SK-N-SH (cell line): ENCODE measurements around the gene TPCN2. TPM values are rescaled to one million over a fixed set of nuclear protein-coding genes. Genes with fewer than 3 reads are reported as not detected.

Experiments used
- CTCF ChIA-PET: fragments of 300-600, 350-600 bp; formaldehyde crosslinking; extraction: SDS; loops from one replicate; lab custom pipeline; 2021; lab: Yijun Ruan, JAX
- POLR2A ChIA-PET: fragments of 350-600 bp; sonication (Branson Sonifier 250); formaldehyde crosslinking; extraction: SDS; loops from one replicate; lab custom pipeline; 2020; ENCODE audit warnings: antibody characterized with exemption, inconsistent platforms; lab: Yijun Ruan, JAX
- DNase-seq: peaks from one replicate; pipeline ENCODE4 v3.0.0; 2012
- H2AFZ ChIP-seq: fragments of 200-600 bp; sonication (generic); 2 replicates; pipeline ENCODE4 v1.8.1; 2016; ENCODE audit warnings: antibody characterized with exemption, mild to moderate bottlenecking, low read depth
- H3F3A ChIP-seq: fragments of 200-600 bp; sonication (generic); replicated peaks from 2 replicates; pipeline ENCODE3; 2016; ENCODE audit warnings: antibody characterized with exemption, mild to moderate bottlenecking; ENCODE audit not compliant: insufficient read depth
- H3K27ac ChIP-seq, 2 experiments: fragments of 200-500 bp in 1 of 2; fragments of 200-600 bp in 1 of 2; sonication (Bioruptor generic) in 1 of 2; sonication (generic), shearing (Covaris generic) in 1 of 2; 2 replicates each; pipeline versions ENCODE4 v1.5.1 to v1.6.1; 2014 to 2016; ENCODE audit warnings: low read depth in 2 of 2, inconsistent platforms in 1 of 2, low read length in 1 of 2, mild to moderate bottlenecking in 1 of 2, mixed read lengths in 1 of 2
- H3K27me3 ChIP-seq: fragments of 200-600 bp; sonication (generic), shearing (Covaris generic); 2 replicates; pipeline ENCODE4 v1.6.1; 2016; ENCODE audit warnings: mixed run types; ENCODE audit not compliant: insufficient read depth
- H3K36me3 ChIP-seq, 2 experiments: fragments of 200-500 bp in 1 of 2; fragments of 200-600 bp in 1 of 2; sonication (Bioruptor generic) in 1 of 2; sonication (generic) in 1 of 2; replicated peaks in 1 of 2; 2 replicates each; pipeline versions ENCODE3 to v1.5.1; 2014 to 2016; ENCODE audit warnings: low read length in 1 of 2, mild to moderate bottlenecking in 1 of 2; ENCODE audit not compliant: insufficient read depth in 2 of 2, control insufficient read depth in 1 of 2
- H3K4me1 ChIP-seq, 2 experiments: fragments of 200-500 bp in 1 of 2; fragments of 200-600 bp in 1 of 2; sonication (Bioruptor generic) in 1 of 2; sonication (generic), shearing (Covaris generic) in 1 of 2; 2 replicates each; pipeline versions ENCODE4 v1.5.1 to v1.6.1; 2014 to 2016; ENCODE audit warnings: low read depth in 1 of 2, low read length in 1 of 2, mixed run types in 1 of 2; ENCODE audit not compliant: insufficient read depth in 2 of 2, control insufficient read depth in 1 of 2
- H3K4me2 ChIP-seq: fragments of 200-600 bp; sonication (generic), shearing (Covaris generic); 2 replicates; pipeline ENCODE4 v1.6.1; 2017; ENCODE audit warnings: mixed run types
- H3K4me3 ChIP-seq, 2 experiments: fragments of 200-500 bp in 1 of 2; fragments of 200-600 bp in 1 of 2; sonication (Bioruptor generic) in 1 of 2; sonication (generic), shearing (Covaris generic) in 1 of 2; 2 replicates each; pipeline versions ENCODE4 v1.5.1 to v1.8.1; 2014 to 2016; ENCODE audit warnings: low read depth in 2 of 2, inconsistent platforms in 1 of 2, low read length in 1 of 2, mild to moderate bottlenecking in 1 of 2, mixed read lengths in 1 of 2, moderate library complexity in 1 of 2
- H3K79me2 ChIP-seq: fragments of 200-600 bp; sonication (generic); 2 replicates; pipeline ENCODE4 v1.8.1; 2017; ENCODE audit warnings: mild to moderate bottlenecking; ENCODE audit not compliant: insufficient read depth
- H3K9ac ChIP-seq: fragments of 200-600 bp; sonication (generic); 2 replicates; pipeline ENCODE4 v1.6.1; 2017; ENCODE audit warnings: mixed run types
- H3K9me2 ChIP-seq: fragments of 200-600 bp; sonication (generic); 2 replicates; pipeline ENCODE4 v1.6.1; 2017; ENCODE audit warnings: mixed run types
- H3K9me3 ChIP-seq: fragments of 200-600 bp; sonication (generic); 2 replicates; pipeline ENCODE4 v1.6.1; 2017; ENCODE audit warnings: mixed run types, mild to moderate bottlenecking, moderate library complexity
- H4K20me1 ChIP-seq: fragments of 200-600 bp; sonication (generic); 2 replicates; pipeline ENCODE4 v1.6.1; 2017; ENCODE audit warnings: mild to moderate bottlenecking, mixed run types; ENCODE audit not compliant: insufficient read depth
- ELF1 ChIP-seq: IDR thresholded peaks from 2 replicates; pipeline ENCODE4 v1.4.0; 2012
- EP300 ChIP-seq, 2 experiments: IDR thresholded peaks; 2 replicates each; pipeline versions ENCODE4 v1.4.0 to v1.6.1; 2012; ENCODE audit warnings: borderline replicate concordance in 1 of 2, low read depth in 1 of 2, low read length in 1 of 2
- EZH2phosphoT487 ChIP-seq: fragments of 200-600 bp; sonication (generic); IDR thresholded peaks from 2 replicates; pipeline ENCODE4 v1.6.1; 2017; ENCODE audit warnings: low read depth, mixed run types, mild to moderate bottlenecking, antibody characterized with exemption, moderate library complexity, borderline replicate concordance
- FOSL2 ChIP-seq: IDR thresholded peaks from 2 replicates; pipeline ENCODE4 v1.4.0; 2012; ENCODE audit warnings: low read depth, mild to moderate bottlenecking, moderate library complexity, borderline replicate concordance
- FOXJ3 ChIP-seq: sonication (generic); formaldehyde crosslinking; IDR thresholded peaks from 2 replicates; pipeline ENCODE4 v1.5.1; 2020; ENCODE audit warnings: mild to moderate bottlenecking, missing genetic modification reagents
- FOXM1 ChIP-seq: IDR thresholded peaks from 2 replicates; pipeline ENCODE4 v1.4.0; 2012; ENCODE audit warnings: low read depth, mild to moderate bottlenecking
- JUND ChIP-seq: IDR thresholded peaks from 2 replicates; pipeline ENCODE4 v1.4.0; 2012
- MXI1 ChIP-seq: IDR thresholded peaks from 2 replicates; pipeline ENCODE4 v1.6.1; 2012; ENCODE audit warnings: mild to moderate bottlenecking, low read depth, low read length, improper control_type of control experiment
- NFIC ChIP-seq: IDR thresholded peaks from 2 replicates; pipeline ENCODE4 v1.4.0; 2012; ENCODE audit warnings: borderline replicate concordance
- POLR2AphosphoS5 ChIP-seq: IDR thresholded peaks from 2 replicates; pipeline ENCODE4 v1.6.1; 2012; ENCODE audit warnings: low read depth, low read length
- RAD21 ChIP-seq: IDR thresholded peaks from 2 replicates; pipeline ENCODE4 v1.6.1; 2012; ENCODE audit warnings: mild to moderate bottlenecking, low read length
- SIN3A ChIP-seq: IDR thresholded peaks from 2 replicates; pipeline ENCODE4 v1.6.1; 2012; ENCODE audit warnings: low read depth, mild to moderate bottlenecking, low read length, moderate library complexity, borderline replicate concordance
- SMC3 ChIP-seq: IDR thresholded peaks from 2 replicates; pipeline ENCODE4 v1.6.1; 2012; ENCODE audit warnings: low read depth, low read length, improper control_type of control experiment
- TAF1 ChIP-seq: IDR thresholded peaks from 2 replicates; pipeline ENCODE4 v1.6.1; 2012; ENCODE audit warnings: low read depth, mild to moderate bottlenecking, low read length, moderate library complexity, borderline replicate concordance
- TCF12 ChIP-seq: IDR thresholded peaks from 2 replicates; pipeline ENCODE4 v1.4.0; 2012
- TEAD4 ChIP-seq: IDR thresholded peaks from 2 replicates; pipeline ENCODE4 v1.4.0; 2012; ENCODE audit warnings: mild to moderate bottlenecking, borderline replicate concordance; ENCODE audit not compliant: insufficient read depth
- WGBS: methylation state at CpG from one replicate; pipeline ENCODE4 v1.1.6; 2017; ENCODE audit warnings: low lambda C conversion rate; 5-methylcytosine and 5-hydroxymethylcytosine counted together
- polyA plus RNA-seq, 3 experiments: library from polyadenylated mRNA; depleted of rRNA; stranded (reverse); fragments of >200 nt; gene quantifications; 2 replicates each; pipeline ENCODE4 v1.2.3, GENCODE V29; 2012
- TF ChIP-seq, protein P1 (sequence below): IDR thresholded peaks from 2 replicates; pipeline ENCODE4 v1.6.1; 2012; ENCODE audit warnings: mild to moderate bottlenecking, low read depth, low read length, moderate library complexity
- TF ChIP-seq, protein P2 (sequence below): IDR thresholded peaks from 2 replicates; pipeline ENCODE4; 2012
- TF ChIP-seq, protein P3 (sequence below): IDR thresholded peaks from 2 replicates; pipeline ENCODE4 v1.4.0; 2012; ENCODE audit warnings: low read depth
- TF ChIP-seq, protein P4 (sequence below): fragments of 200-600 bp; sonication (generic); IDR thresholded peaks from 2 replicates; pipeline ENCODE4 v1.6.1; 2017; ENCODE audit warnings: antibody characterized with exemption, mild to moderate bottlenecking, moderate library complexity

Gene TPCN2
- polyA plus RNA-seq, 1 of the 3 experiments (the other 2 are of a cell fraction): 8.7 TPM

DNA sequence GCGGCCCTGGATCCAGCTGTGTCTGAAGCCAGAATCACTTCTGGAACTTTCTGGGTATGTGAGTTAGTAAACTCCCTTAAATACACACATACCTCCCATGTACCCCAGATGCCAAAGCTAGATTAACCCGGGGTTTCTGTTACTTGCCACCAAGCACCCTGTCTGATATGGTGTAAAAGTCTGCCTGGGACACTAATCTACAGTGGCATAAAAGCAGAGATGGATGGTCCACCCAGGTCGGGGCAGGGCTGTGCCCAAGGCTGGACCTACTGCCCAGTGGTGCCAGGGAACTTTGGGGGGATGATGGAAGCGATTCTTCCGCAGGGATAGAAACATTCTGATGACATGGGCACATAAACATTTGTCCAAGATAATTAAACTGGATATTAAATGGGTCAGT is 48.3 kb upstream of the TPCN2 start:
- ChIA-PET POLR2A (no interaction called here), CTCF (interaction anchor here (1.0 to 3.9 kb wide), 8 partner anchors 8 to 81 kb away, joined by 3 to 26 read pairs (median 4); partner anchors contain the start of gene MRGPRF)
- H2AFZ ChIP-seq: no peak overlapping the region
- no peaks in the 10 kb centered on the region for H3F3A ChIP-seq
- no peak overlapping the region for H3K9ac ChIP-seq
- DNase-seq: no peak
- WGBS: 77% methylated on average over 5 of the region's 5 CpGs
- H3K36me3 ChIP-seq: no peaks in the 10 kb centered on the region
- peaks cover 14 to 40% of the 10 kb centered on the region in 2 experiments for H3K4me1 ChIP-seq
- no peaks in the 10 kb centered on the region for H3K9me3 ChIP-seq
- TF ChIP-seq TAF1 (no peak), JUND (no peak), POLR2AphosphoS5 (no peak), FOXJ3 (CRISPR knock-in tag) (no peak), EP300 (IDR thresholded peaks at IDR 0.05; ENCODE audit: borderline replicate concordance in 1 of 2, low read depth in 1 of 2, low read length in 1 of 2) (no peak), SMC3 (no peak), TEAD4 (no peak), ELF1 (no peak), FOXM1 (no peak), FOSL2 (no peak), NFIC (no peak), RAD21 (no peak)
- TF ChIP-seq, protein P1, sequence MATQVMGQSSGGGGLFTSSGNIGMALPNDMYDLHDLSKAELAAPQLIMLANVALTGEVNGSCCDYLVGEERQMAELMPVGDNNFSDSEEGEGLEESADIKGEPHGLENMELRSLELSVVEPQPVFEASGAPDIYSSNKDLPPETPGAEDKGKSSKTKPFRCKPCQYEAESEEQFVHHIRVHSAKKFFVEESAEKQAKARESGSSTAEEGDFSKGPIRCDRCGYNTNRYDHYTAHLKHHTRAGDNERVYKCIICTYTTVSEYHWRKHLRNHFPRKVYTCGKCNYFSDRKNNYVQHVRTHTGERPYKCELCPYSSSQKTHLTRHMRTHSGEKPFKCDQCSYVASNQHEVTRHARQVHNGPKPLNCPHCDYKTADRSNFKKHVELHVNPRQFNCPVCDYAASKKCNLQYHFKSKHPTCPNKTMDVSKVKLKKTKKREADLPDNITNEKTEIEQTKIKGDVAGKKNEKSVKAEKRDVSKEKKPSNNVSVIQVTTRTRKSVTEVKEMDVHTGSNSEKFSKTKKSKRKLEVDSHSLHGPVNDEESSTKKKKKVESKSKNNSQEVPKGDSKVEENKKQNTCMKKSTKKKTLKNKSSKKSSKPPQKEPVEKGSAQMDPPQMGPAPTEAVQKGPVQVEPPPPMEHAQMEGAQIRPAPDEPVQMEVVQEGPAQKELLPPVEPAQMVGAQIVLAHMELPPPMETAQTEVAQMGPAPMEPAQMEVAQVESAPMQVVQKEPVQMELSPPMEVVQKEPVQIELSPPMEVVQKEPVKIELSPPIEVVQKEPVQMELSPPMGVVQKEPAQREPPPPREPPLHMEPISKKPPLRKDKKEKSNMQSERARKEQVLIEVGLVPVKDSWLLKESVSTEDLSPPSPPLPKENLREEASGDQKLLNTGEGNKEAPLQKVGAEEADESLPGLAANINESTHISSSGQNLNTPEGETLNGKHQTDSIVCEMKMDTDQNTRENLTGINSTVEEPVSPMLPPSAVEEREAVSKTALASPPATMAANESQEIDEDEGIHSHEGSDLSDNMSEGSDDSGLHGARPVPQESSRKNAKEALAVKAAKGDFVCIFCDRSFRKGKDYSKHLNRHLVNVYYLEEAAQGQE: no peak
- TF ChIP-seq, protein P2, sequence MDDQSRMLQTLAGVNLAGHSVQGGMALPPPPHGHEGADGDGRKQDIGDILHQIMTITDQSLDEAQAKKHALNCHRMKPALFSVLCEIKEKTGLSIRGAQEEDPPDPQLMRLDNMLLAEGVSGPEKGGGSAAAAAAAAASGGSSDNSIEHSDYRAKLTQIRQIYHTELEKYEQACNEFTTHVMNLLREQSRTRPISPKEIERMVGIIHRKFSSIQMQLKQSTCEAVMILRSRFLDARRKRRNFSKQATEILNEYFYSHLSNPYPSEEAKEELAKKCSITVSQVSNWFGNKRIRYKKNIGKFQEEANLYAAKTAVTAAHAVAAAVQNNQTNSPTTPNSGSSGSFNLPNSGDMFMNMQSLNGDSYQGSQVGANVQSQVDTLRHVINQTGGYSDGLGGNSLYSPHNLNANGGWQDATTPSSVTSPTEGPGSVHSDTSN: no peak
- no peaks in the 10 kb centered on the region for H3K79me2 ChIP-seq
- no peaks in the 10 kb centered on the region for H4K20me1 ChIP-seq
- no peaks in the 10 kb centered on the region for H3K27me3 ChIP-seq
- no peak overlapping the region; the same call in 1 of the 2 replicates for H3K4me2 ChIP-seq
- peak overlapping the region in 1 of 2 experiments; percentile 22; a peak in 2 of 4 replicates for H3K27ac ChIP-seq
- H3K9me2 ChIP-seq: no peaks in the 10 kb centered on the region
- no peak overlapping the region for H3K4me3 ChIP-seq

DNA sequence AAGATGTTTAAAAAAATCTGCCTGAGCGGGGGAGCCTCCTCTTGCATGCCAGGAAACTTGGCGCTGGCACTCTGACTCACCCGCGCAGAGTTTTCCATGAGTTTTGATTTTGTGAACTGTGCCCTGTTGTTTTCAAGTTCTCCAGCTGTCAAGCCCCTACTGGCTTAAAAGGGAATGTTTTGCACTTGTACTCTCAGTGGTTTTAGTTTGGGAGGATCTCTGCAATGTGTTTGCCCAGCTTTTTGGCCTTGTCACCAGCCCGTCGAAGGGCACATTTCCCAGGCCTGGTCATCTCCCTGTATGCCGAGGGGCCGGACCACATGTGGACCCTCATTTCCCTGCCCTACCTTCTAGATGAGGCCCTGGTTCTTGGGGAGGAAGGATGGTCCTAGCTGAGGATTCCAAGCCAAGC is 47.9 kb upstream of the TPCN2 start:
- Histone ChIP-seq H3K4me3 (no peak overlapping the region), H3K9ac (no peak overlapping the region), H3K36me3 (no peaks in the 10 kb centered on the region), H3F3A (no peaks in the 10 kb centered on the region), H3K27ac (peak overlapping the region; percentile 38 to 60; a peak in 3 of 4 replicates), H2AFZ (no peak overlapping the region), H3K79me2 (no peaks in the 10 kb centered on the region), H3K27me3 (no peaks in the 10 kb centered on the region), H3K4me2 (no peak overlapping the region; the same call in 1 of the 2 replicates), H3K9me3 (no peaks in the 10 kb centered on the region), H3K9me2 (no peaks in the 10 kb centered on the region), H4K20me1 (no peaks in the 10 kb centered on the region), H3K4me1 (peaks cover 14 to 40% of the 10 kb centered on the region in 2 experiments)
- ChIA-PET CTCF (interaction anchor here (0.6 to 3.9 kb wide), 10 partner anchors 9 to 1156 kb away, joined by 3 to 26 read pairs (median 4); partner anchors contain the start of gene MRGPRF), POLR2A (no interaction called here)
- peak; percentile 60 for DNase-seq
- WGBS: 58% methylated on average over 8 of the region's 8 CpGs
- TF ChIP-seq, protein P3, sequence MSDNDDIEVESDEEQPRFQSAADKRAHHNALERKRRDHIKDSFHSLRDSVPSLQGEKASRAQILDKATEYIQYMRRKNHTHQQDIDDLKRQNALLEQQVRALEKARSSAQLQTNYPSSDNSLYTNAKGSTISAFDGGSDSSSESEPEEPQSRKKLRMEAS: peak; percentile 42; the same call in 1 of the 2 replicates
- TF ChIP-seq SIN3A: peak; percentile 38; the same call in 1 of the 2 replicates
- TF ChIP-seq MXI1: peak; percentile 43; the same call in 1 of the 2 replicates
- peak; percentile 63; the same call in 1 of the 2 replicates for TF ChIP-seq FOSL2
- no peak for TF ChIP-seq ELF1
- TF ChIP-seq TCF12: peak; percentile 48; the same call in 1 of the 2 replicates
- TF ChIP-seq NFIC: peak; percentile 51
- TF ChIP-seq RAD21: peak; percentile 36
- TF ChIP-seq, protein P4, sequence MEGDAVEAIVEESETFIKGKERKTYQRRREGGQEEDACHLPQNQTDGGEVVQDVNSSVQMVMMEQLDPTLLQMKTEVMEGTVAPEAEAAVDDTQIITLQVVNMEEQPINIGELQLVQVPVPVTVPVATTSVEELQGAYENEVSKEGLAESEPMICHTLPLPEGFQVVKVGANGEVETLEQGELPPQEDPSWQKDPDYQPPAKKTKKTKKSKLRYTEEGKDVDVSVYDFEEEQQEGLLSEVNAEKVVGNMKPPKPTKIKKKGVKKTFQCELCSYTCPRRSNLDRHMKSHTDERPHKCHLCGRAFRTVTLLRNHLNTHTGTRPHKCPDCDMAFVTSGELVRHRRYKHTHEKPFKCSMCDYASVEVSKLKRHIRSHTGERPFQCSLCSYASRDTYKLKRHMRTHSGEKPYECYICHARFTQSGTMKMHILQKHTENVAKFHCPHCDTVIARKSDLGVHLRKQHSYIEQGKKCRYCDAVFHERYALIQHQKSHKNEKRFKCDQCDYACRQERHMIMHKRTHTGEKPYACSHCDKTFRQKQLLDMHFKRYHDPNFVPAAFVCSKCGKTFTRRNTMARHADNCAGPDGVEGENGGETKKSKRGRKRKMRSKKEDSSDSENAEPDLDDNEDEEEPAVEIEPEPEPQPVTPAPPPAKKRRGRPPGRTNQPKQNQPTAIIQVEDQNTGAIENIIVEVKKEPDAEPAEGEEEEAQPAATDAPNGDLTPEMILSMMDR: peak; percentile 63
- no peak for TF ChIP-seq TAF1
- TF ChIP-seq EZH2phosphoT487: no peak
- TF ChIP-seq POLR2AphosphoS5: no peak
